ENCODE measurements around the gene EIF4A3. TPM values are rescaled to one million over a fixed set of nuclear protein-coding genes. Genes with fewer than 3 reads are reported as not detected.

Gene EIF4A3
- polyA plus RNA-seq, 2 of the 4 experiments (the other 2 are of a cell fraction), result 181 to 189 TPM

DNA sequence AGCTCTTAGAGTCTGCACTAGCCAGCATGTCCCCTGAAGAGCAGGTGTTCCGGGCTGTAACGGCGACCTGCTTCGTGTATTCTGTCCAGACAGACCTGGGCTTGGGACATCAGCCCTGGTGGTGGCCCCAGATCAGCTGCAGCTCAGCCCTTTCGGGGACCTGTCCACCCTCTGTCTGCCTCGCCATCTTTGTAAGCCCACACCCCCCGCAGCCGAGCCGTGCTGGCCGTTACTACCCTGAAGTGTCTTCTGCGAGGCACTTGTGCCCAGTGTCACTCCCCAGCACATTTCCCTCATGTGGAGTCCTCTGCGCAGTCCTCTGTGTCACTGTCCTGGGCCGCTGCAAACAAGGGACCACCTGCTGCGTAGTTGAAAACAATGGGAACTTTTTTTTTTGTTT lies 33.3 kb upstream of the EIF4A3 start:
- no peak overlapping the region for H3K27ac ChIP-seq
- POLR2A ChIA-PET, result no interaction called here
- no peak for ATAC-seq
- no peaks in the 10 kb centered on the region for H3K9me3 ChIP-seq
- no peak for FAIRE-seq
- 69% methylated on average over 14 of the region's 14 CpGs for WGBS (ENCODE audit: missing lambda C conversion rate)
- CTCF ChIA-PET, result interaction anchor here (1.3 to 6.3 kb wide), 3 partner anchors 9 to 79 kb away, joined by 3 to 34 read pairs (median 6); partner anchors contain the start of gene GAA
- H3K4me3 ChIP-seq, result no peak overlapping the region
- no peak for DNase-seq (ENCODE audit: low read depth in 1 of 2, low spot score in 1 of 2)
- TF ChIP-seq, protein P1, sequence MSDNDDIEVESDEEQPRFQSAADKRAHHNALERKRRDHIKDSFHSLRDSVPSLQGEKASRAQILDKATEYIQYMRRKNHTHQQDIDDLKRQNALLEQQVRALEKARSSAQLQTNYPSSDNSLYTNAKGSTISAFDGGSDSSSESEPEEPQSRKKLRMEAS (IDR thresholded peaks at IDR 0.05), result no peak
- no peak for TF ChIP-seq PHF8 (IDR thresholded peaks at IDR 0.05; ENCODE audit: borderline replicate concordance, low read depth)
- TF ChIP-seq NFE2L2 (conservative IDR thresholded peaks at IDR 0.05; ENCODE audit: low read length), result no peak
- TF ChIP-seq, protein P2, sequence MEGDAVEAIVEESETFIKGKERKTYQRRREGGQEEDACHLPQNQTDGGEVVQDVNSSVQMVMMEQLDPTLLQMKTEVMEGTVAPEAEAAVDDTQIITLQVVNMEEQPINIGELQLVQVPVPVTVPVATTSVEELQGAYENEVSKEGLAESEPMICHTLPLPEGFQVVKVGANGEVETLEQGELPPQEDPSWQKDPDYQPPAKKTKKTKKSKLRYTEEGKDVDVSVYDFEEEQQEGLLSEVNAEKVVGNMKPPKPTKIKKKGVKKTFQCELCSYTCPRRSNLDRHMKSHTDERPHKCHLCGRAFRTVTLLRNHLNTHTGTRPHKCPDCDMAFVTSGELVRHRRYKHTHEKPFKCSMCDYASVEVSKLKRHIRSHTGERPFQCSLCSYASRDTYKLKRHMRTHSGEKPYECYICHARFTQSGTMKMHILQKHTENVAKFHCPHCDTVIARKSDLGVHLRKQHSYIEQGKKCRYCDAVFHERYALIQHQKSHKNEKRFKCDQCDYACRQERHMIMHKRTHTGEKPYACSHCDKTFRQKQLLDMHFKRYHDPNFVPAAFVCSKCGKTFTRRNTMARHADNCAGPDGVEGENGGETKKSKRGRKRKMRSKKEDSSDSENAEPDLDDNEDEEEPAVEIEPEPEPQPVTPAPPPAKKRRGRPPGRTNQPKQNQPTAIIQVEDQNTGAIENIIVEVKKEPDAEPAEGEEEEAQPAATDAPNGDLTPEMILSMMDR (IDR thresholded peaks at IDR 0.05), result no peak
- TF ChIP-seq, protein P3, sequence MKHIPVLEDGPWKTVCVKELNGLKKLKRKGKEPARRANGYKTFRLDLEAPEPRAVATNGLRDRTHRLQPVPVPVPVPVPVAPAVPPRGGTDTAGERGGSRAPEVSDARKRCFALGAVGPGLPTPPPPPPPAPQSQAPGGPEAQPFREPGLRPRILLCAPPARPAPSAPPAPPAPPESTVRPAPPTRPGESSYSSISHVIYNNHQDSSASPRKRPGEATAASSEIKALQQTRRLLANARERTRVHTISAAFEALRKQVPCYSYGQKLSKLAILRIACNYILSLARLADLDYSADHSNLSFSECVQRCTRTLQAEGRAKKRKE (CRISPR knock-in tag; IDR thresholded peaks at IDR 0.05; ENCODE audit: low read depth), result no peak
- TF ChIP-seq GATA3 (IDR thresholded peaks at IDR 0.05; ENCODE audit: borderline replicate concordance), result no peak
- no peak for TF ChIP-seq ZNF302 (CRISPR knock-in tag; IDR thresholded peaks at IDR 0.05)
- no peak for TF ChIP-seq KDM1A (IDR thresholded peaks at IDR 0.05; ENCODE audit: low read depth)
- TF ChIP-seq RCOR1 (IDR thresholded peaks at IDR 0.05; ENCODE audit: low read depth, low read length), result no peak
- no peak for TF ChIP-seq HOXA7 (CRISPR knock-in tag; IDR thresholded peaks at IDR 0.05)
- no peak for TF ChIP-seq CHD4 (IDR thresholded peaks at IDR 0.05; ENCODE audit: borderline replicate concordance)
- no peak for TF ChIP-seq SMC3 (IDR thresholded peaks at IDR 0.05)
- no peak for TF ChIP-seq HEYL (CRISPR knock-in tag; IDR thresholded peaks at IDR 0.05)
- no peak for TF ChIP-seq BHLHE40 (IDR thresholded peaks at IDR 0.05; ENCODE audit: low read depth, low read length)
- peaks cover 6% of the 10 kb centered on the region for H3K4me1 ChIP-seq
- H3K4me2 ChIP-seq, result no peak overlapping the region

DNA sequence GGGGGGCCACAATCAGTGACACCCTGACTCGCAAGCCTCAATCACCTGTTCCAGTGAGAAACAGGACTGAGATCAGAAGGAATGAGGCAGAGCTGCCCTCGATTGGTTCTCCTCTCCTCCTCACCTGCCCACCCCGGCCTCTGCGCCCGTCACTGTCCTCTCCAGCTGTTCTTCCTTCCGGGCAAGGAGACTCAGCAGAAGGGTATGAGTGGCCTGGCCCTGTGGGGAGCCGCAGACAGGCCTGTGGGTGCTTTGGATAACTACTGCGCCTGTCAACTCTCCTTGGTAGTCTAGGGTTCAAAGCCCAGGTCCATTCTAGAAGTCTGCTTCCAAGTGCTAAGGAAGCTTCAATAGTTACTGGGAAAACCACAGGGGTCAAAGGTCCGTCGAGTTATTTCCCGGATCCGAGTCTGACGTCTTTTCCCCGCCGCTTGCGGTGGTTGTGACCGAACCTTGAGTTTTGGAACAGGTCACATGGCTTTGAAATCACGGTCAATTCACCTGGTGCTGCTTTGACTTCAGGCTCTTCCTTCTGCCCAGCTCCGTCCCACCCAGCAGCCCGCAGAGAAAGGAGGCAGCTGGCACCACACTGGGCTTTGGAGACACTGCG lies 31.2 kb upstream of the EIF4A3 start:
- POLR2A ChIA-PET, result no interaction called here
- ATAC-seq (no peak), FAIRE-seq (no peak), DNase-seq (ENCODE audit: low read depth in 1 of 2, low spot score in 1 of 2) (no peak)
- TF ChIP-seq, protein P3 (CRISPR knock-in tag; IDR thresholded peaks at IDR 0.05; ENCODE audit: low read depth), result no peak
- TF ChIP-seq KDM5A (IDR thresholded peaks at IDR 0.05) (no peak), ZSCAN20 (CRISPR knock-in tag; IDR thresholded peaks at IDR 0.05) (no peak), EHMT2 (IDR thresholded peaks at IDR 0.05; ENCODE audit: low read depth) (no peak), TP53 (CRISPR knock-in tag; IDR thresholded peaks at IDR 0.05) (no peak), HOXB5 (CRISPR knock-in tag; IDR thresholded peaks at IDR 0.05) (no peak), FOSL2 (IDR thresholded peaks at IDR 0.05) (no peak), FOSL2 (CRISPR knock-in tag; IDR thresholded peaks at IDR 0.05) (no peak), KDM1A (IDR thresholded peaks at IDR 0.05; ENCODE audit: low read depth) (no peak), MYC (IDR thresholded peaks at IDR 0.05; ENCODE audit: borderline replicate concordance, low read length) (no peak), EHF (CRISPR knock-in tag; IDR thresholded peaks at IDR 0.05) (no peak), POLR2A (IDR thresholded peaks at IDR 0.05; ENCODE audit: low read length) (no peak), ESRRA (IDR thresholded peaks at IDR 0.05; ENCODE audit: borderline replicate concordance, low read length) (no peak)
- TF ChIP-seq, protein P4, sequence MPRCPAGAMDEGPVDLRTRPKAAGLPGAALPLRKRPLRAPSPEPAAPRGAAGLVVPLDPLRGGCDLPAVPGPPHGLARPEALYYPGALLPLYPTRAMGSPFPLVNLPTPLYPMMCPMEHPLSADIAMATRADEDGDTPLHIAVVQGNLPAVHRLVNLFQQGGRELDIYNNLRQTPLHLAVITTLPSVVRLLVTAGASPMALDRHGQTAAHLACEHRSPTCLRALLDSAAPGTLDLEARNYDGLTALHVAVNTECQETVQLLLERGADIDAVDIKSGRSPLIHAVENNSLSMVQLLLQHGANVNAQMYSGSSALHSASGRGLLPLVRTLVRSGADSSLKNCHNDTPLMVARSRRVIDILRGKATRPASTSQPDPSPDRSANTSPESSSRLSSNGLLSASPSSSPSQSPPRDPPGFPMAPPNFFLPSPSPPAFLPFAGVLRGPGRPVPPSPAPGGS (IDR thresholded peaks at IDR 0.05), result no peak
- TF ChIP-seq, protein P5, sequence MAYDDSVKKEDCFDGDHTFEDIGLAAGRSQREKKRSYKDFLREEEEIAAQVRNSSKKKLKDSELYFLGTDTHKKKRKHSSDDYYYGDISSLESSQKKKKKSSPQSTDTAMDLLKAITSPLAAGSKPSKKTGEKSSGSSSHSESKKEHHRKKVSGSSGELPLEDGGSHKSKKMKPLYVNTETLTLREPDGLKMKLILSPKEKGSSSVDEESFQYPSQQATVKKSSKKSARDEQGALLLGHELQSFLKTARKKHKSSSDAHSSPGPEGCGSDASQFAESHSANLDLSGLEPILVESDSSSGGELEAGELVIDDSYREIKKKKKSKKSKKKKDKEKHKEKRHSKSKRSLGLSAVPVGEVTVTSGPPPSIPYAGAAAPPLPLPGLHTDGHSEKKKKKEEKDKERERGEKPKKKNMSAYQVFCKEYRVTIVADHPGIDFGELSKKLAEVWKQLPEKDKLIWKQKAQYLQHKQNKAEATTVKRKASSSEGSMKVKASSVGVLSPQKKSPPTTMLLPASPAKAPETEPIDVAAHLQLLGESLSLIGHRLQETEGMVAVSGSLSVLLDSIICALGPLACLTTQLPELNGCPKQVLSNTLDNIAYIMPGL (CRISPR knock-in tag; IDR thresholded peaks at IDR 0.05; ENCODE audit: borderline replicate concordance), result no peak
- TF ChIP-seq, protein P2 (IDR thresholded peaks at IDR 0.05), result no peak
- Histone ChIP-seq H3K9me3 (no peaks in the 10 kb centered on the region), H3K4me2 (no peak overlapping the region), H3K4me1 (peaks cover 11% of the 10 kb centered on the region), H3K4me3 (no peak overlapping the region), H3K27ac (no peak overlapping the region)
- CTCF ChIA-PET, result interaction anchor here (0.7 to 6.3 kb wide), 6 partner anchors 11 to 86 kb away, joined by 3 to 34 read pairs (median 4); no protein-coding TSS in a partner anchor
- 84% methylated on average over 21 of the region's 21 CpGs for WGBS (ENCODE audit: missing lambda C conversion rate)
